SK-N-SH (cell line): ENCODE data around the gene FDXR. TPM values are rescaled to one million over a fixed set of nuclear protein-coding genes. Genes with fewer than 3 reads are reported as not detected.
"Not testable (repeated sequence)": the region's sequence is repeated elsewhere in the genome, so short reads cannot be mapped to it uniquely, and the experiment has no call there.

Experiments used
- CTCF ChIA-PET: fragments of 300-600, 350-600 bp; formaldehyde crosslinking; extraction: SDS; loops from one replicate; lab custom pipeline; 2021; lab: Yijun Ruan, JAX
- POLR2A ChIA-PET: fragments of 350-600 bp; sonication (Branson Sonifier 250); formaldehyde crosslinking; extraction: SDS; loops from one replicate; lab custom pipeline; 2020; ENCODE audit warnings: antibody characterized with exemption, inconsistent platforms; lab: Yijun Ruan, JAX
- DNase-seq: peaks from one replicate; pipeline ENCODE4 v3.0.0; 2012
- H2AFZ ChIP-seq: fragments of 200-600 bp; sonication (generic); 2 replicates; pipeline ENCODE4 v1.8.1; 2016; ENCODE audit warnings: antibody characterized with exemption, mild to moderate bottlenecking, low read depth
- H3F3A ChIP-seq: fragments of 200-600 bp; sonication (generic); replicated peaks from 2 replicates; pipeline ENCODE3; 2016; ENCODE audit warnings: antibody characterized with exemption, mild to moderate bottlenecking; ENCODE audit not compliant: insufficient read depth
- H3K27ac ChIP-seq, 2 experiments: fragments of 200-500 bp in 1 of 2; fragments of 200-600 bp in 1 of 2; sonication (Bioruptor generic) in 1 of 2; sonication (generic), shearing (Covaris generic) in 1 of 2; 2 replicates each; pipeline versions ENCODE4 v1.5.1 to v1.6.1; 2014 to 2016; ENCODE audit warnings: low read depth in 2 of 2, inconsistent platforms in 1 of 2, low read length in 1 of 2, mild to moderate bottlenecking in 1 of 2, mixed read lengths in 1 of 2
- H3K27me3 ChIP-seq: fragments of 200-600 bp; sonication (generic), shearing (Covaris generic); 2 replicates; pipeline ENCODE4 v1.6.1; 2016; ENCODE audit warnings: mixed run types; ENCODE audit not compliant: insufficient read depth
- H3K36me3 ChIP-seq, 2 experiments: fragments of 200-500 bp in 1 of 2; fragments of 200-600 bp in 1 of 2; sonication (Bioruptor generic) in 1 of 2; sonication (generic) in 1 of 2; replicated peaks in 1 of 2; 2 replicates each; pipeline versions ENCODE3 to v1.5.1; 2014 to 2016; ENCODE audit warnings: low read length in 1 of 2, mild to moderate bottlenecking in 1 of 2; ENCODE audit not compliant: insufficient read depth in 2 of 2, control insufficient read depth in 1 of 2
- H3K4me1 ChIP-seq, 2 experiments: fragments of 200-500 bp in 1 of 2; fragments of 200-600 bp in 1 of 2; sonication (Bioruptor generic) in 1 of 2; sonication (generic), shearing (Covaris generic) in 1 of 2; 2 replicates each; pipeline versions ENCODE4 v1.5.1 to v1.6.1; 2014 to 2016; ENCODE audit warnings: low read depth in 1 of 2, low read length in 1 of 2, mixed run types in 1 of 2; ENCODE audit not compliant: insufficient read depth in 2 of 2, control insufficient read depth in 1 of 2
- H3K4me2 ChIP-seq: fragments of 200-600 bp; sonication (generic), shearing (Covaris generic); 2 replicates; pipeline ENCODE4 v1.6.1; 2017; ENCODE audit warnings: mixed run types
- H3K4me3 ChIP-seq, 2 experiments: fragments of 200-500 bp in 1 of 2; fragments of 200-600 bp in 1 of 2; sonication (Bioruptor generic) in 1 of 2; sonication (generic), shearing (Covaris generic) in 1 of 2; 2 replicates each; pipeline versions ENCODE4 v1.5.1 to v1.8.1; 2014 to 2016; ENCODE audit warnings: low read depth in 2 of 2, inconsistent platforms in 1 of 2, low read length in 1 of 2, mild to moderate bottlenecking in 1 of 2, mixed read lengths in 1 of 2, moderate library complexity in 1 of 2
- H3K79me2 ChIP-seq: fragments of 200-600 bp; sonication (generic); 2 replicates; pipeline ENCODE4 v1.8.1; 2017; ENCODE audit warnings: mild to moderate bottlenecking; ENCODE audit not compliant: insufficient read depth
- H3K9ac ChIP-seq: fragments of 200-600 bp; sonication (generic); 2 replicates; pipeline ENCODE4 v1.6.1; 2017; ENCODE audit warnings: mixed run types
- H3K9me2 ChIP-seq: fragments of 200-600 bp; sonication (generic); 2 replicates; pipeline ENCODE4 v1.6.1; 2017; ENCODE audit warnings: mixed run types
- H3K9me3 ChIP-seq: fragments of 200-600 bp; sonication (generic); 2 replicates; pipeline ENCODE4 v1.6.1; 2017; ENCODE audit warnings: mixed run types, mild to moderate bottlenecking, moderate library complexity
- H4K20me1 ChIP-seq: fragments of 200-600 bp; sonication (generic); 2 replicates; pipeline ENCODE4 v1.6.1; 2017; ENCODE audit warnings: mild to moderate bottlenecking, mixed run types; ENCODE audit not compliant: insufficient read depth
- ELF1 ChIP-seq: IDR thresholded peaks from 2 replicates; pipeline ENCODE4 v1.4.0; 2012
- EP300 ChIP-seq, 2 experiments: IDR thresholded peaks; 2 replicates each; pipeline versions ENCODE4 v1.4.0 to v1.6.1; 2012; ENCODE audit warnings: borderline replicate concordance in 1 of 2, low read depth in 1 of 2, low read length in 1 of 2
- EZH2phosphoT487 ChIP-seq: fragments of 200-600 bp; sonication (generic); IDR thresholded peaks from 2 replicates; pipeline ENCODE4 v1.6.1; 2017; ENCODE audit warnings: low read depth, mixed run types, mild to moderate bottlenecking, antibody characterized with exemption, moderate library complexity, borderline replicate concordance
- FOSL2 ChIP-seq: IDR thresholded peaks from 2 replicates; pipeline ENCODE4 v1.4.0; 2012; ENCODE audit warnings: low read depth, mild to moderate bottlenecking, moderate library complexity, borderline replicate concordance
- IRF3 ChIP-seq: fragments of 150-350 bp; IDR thresholded peaks from 2 replicates; pipeline ENCODE4 v1.6.1; 2016; ENCODE audit warnings: mild to moderate bottlenecking, low read depth, low read length
- MAX ChIP-seq: IDR thresholded peaks from 2 replicates; pipeline ENCODE4 v1.4.0; 2012; ENCODE audit warnings: low read depth
- MEF2A ChIP-seq: IDR thresholded peaks from 2 replicates; pipeline ENCODE4 v1.4.0; 2012; ENCODE audit warnings: low read depth, borderline replicate concordance
- NFIC ChIP-seq: IDR thresholded peaks from 2 replicates; pipeline ENCODE4 v1.4.0; 2012; ENCODE audit warnings: borderline replicate concordance
- NRF1 ChIP-seq: IDR thresholded peaks from 2 replicates; pipeline ENCODE4 v1.6.1; 2012; ENCODE audit warnings: low read depth, mild to moderate bottlenecking, low read length
- RCOR1 ChIP-seq: fragments of 150-350 bp; IDR thresholded peaks from 2 replicates; pipeline ENCODE4 v1.6.1; 2017; ENCODE audit warnings: antibody characterized with exemption, low read length
- RFX5 ChIP-seq: IDR thresholded peaks from 2 replicates; pipeline ENCODE4 v1.6.1; 2012; ENCODE audit warnings: mild to moderate bottlenecking, improper control_type of control experiment, low read length
- SMC3 ChIP-seq: IDR thresholded peaks from 2 replicates; pipeline ENCODE4 v1.6.1; 2012; ENCODE audit warnings: low read depth, low read length, improper control_type of control experiment
- TAF1 ChIP-seq: IDR thresholded peaks from 2 replicates; pipeline ENCODE4 v1.6.1; 2012; ENCODE audit warnings: low read depth, mild to moderate bottlenecking, low read length, moderate library complexity, borderline replicate concordance
- TCF12 ChIP-seq: IDR thresholded peaks from 2 replicates; pipeline ENCODE4 v1.4.0; 2012
- USF1 ChIP-seq: IDR thresholded peaks from 2 replicates; pipeline ENCODE4 v1.4.0; 2012; ENCODE audit warnings: low read depth, borderline replicate concordance
- WGBS: methylation state at CpG from one replicate; pipeline ENCODE4 v1.1.6; 2017; ENCODE audit warnings: low lambda C conversion rate; 5-methylcytosine and 5-hydroxymethylcytosine counted together
- polyA plus RNA-seq, 3 experiments: library from polyadenylated mRNA; depleted of rRNA; stranded (reverse); fragments of >200 nt; gene quantifications; 2 replicates each; pipeline ENCODE4 v1.2.3, GENCODE V29; 2012
- TF ChIP-seq, protein P1 (sequence below): IDR thresholded peaks from 2 replicates; pipeline ENCODE4 v1.4.0; 2012; ENCODE audit warnings: low read depth, borderline replicate concordance

FDXR gene
- polyA plus RNA-seq, 1 of the 3 experiments (the other 2 are of a cell fraction): 86.7 TPM

DNA sequence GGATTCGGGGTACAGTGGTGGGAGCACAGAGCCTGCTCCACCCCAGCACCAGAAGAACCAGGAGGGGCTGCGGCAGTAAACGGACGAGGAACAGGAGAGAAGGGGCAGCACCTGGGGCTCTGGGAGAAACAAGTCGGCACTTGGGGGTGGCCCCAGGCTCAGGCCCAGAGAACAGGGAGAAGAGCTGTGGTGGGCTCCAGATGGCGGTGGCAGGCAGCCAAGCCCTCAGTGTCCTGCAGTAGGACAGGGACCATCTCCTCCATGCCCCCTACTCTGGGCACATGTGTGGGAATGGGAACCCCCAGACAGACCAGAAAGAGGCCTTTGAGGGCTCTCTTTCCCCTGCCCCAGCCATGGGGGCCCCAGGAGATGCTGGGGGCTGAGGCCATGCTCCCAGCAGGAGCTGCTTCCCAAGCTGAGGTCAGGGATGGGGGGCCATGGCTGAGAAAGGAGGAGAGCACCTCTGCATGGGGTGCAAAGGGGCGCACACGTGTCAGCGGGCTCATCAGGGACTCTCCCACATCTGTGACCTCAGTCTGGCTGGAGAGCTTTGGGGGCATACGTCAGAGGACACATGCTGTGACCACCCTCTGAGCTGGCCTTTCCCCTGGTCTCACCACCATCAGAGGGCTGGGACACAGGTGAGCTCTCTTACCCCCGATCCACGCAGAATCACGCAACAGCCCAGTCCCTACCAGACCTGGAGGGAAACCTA is 43.5 kb upstream of the FDXR start (continued):
- TF ChIP-seq MAX: no peak
- TF ChIP-seq, protein P1, sequence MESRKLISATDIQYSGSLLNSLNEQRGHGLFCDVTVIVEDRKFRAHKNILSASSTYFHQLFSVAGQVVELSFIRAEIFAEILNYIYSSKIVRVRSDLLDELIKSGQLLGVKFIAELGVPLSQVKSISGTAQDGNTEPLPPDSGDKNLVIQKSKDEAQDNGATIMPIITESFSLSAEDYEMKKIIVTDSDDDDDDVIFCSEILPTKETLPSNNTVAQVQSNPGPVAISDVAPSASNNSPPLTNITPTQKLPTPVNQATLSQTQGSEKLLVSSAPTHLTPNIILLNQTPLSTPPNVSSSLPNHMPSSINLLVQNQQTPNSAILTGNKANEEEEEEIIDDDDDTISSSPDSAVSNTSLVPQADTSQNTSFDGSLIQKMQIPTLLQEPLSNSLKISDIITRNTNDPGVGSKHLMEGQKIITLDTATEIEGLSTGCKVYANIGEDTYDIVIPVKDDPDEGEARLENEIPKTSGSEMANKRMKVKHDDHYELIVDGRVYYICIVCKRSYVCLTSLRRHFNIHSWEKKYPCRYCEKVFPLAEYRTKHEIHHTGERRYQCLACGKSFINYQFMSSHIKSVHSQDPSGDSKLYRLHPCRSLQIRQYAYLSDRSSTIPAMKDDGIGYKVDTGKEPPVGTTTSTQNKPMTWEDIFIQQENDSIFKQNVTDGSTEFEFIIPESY: no peak
- no peak for TF ChIP-seq MEF2A
- TF ChIP-seq ELF1: no peak
- no peak for TF ChIP-seq TAF1
- no peak for TF ChIP-seq SMC3

- H3K9ac ChIP-seq, H3K27ac ChIP-seq, DNase-seq, H3K4me3 ChIP-seq, H3F3A ChIP-seq, H3K4me1 ChIP-seq, H3K9me3 ChIP-seq, H3K79me2 ChIP-seq, H3K4me2 ChIP-seq, H3K9me2 ChIP-seq, POLR2A ChIA-PET, H4K20me1 ChIP-seq, H3K36me3 ChIP-seq: not testable (repeated sequence)
- 36% methylated on average over 5 of the region's 8 CpGs for whole genome bisulfite sequencing
- CTCF ChIA-PET: interaction anchor here (1.7 to 3.7 kb wide), 2 partner anchors 12 to 47 kb away, joined by 5 to 20 read pairs; partner anchors contain the start of genes OTOP2 and USH1G
- peaks cover 17% of the 10 kb centered on the region for H3K27me3 ChIP-seq
- H2AFZ ChIP-seq: 0 out of 2 replicates have a peak overlapping the region, but pooled peaks have one; percentile 35
These were observed 38.6 kb upstream of the FDXR start for GRCh38 chr17:74911423-74911822.

GRCh38 chr17:74909097-74909496 is 36.3 kb upstream of the FDXR start:
- DNase-seq, H4K20me1 ChIP-seq, H3K4me3 ChIP-seq, H2AFZ ChIP-seq, H3K4me2 ChIP-seq, H3K36me3 ChIP-seq, POLR2A ChIA-PET, H3K4me1 ChIP-seq, H3K9me3 ChIP-seq, H3K27ac ChIP-seq, H3K79me2 ChIP-seq, H3K9ac ChIP-seq, H3F3A ChIP-seq, H3K9me2 ChIP-seq: not testable (repeated sequence)
- peaks cover 19% of the 10 kb centered on the region for H3K27me3 ChIP-seq
- 43% methylated on average over 4 of the region's 4 CpGs for WGBS
- CTCF ChIA-PET: interaction anchor here (3.7 kb wide), 1 partner anchor 14 kb away, joined by 20 read pairs; the partner anchor contains the start of genes OTOP2 and USH1G

DNA sequence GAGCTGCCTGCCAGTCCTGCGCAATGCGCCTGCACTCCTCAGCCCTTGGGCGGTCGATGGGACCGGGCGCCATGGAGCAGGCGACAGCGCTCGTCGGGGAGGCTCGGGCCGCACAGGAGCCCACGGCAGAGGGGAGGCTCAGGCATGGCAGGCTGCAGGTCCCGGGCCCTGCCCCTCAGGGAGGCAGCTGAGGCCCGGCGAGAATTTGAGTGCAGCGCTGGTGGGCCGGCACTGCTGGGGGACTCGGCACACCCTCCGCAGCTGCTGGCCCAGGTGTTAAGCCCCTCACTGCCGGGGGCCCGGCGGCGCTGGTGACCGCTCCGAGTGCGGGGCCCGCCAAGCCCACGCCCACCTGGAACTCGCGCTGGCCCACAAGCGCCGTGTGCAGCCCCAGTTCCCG is 34.2 kb upstream of the FDXR start:
- 83% methylated on average over 31 of the region's 34 CpGs for WGBS
- Histone ChIP-seq H3K27me3 (peaks cover 26% of the 10 kb centered on the region), H4K20me1 (no peaks in the 10 kb centered on the region), H3K9me3 (no peaks in the 10 kb centered on the region), H3K4me1 (no peaks in the 10 kb centered on the region), H3K4me2 (no peak overlapping the region), H3F3A (no peaks in the 10 kb centered on the region), H3K36me3 (no peaks in the 10 kb centered on the region), H3K9ac (no peak overlapping the region), H3K79me2 (no peaks in the 10 kb centered on the region), H3K27ac (no peak overlapping the region), H3K4me3 (no peak overlapping the region), H3K9me2 (no peaks in the 10 kb centered on the region), H2AFZ (no peak overlapping the region)
- DNase-seq: no peak
- POLR2A ChIA-PET: no interaction called here
- CTCF ChIA-PET: interaction anchor here (0.7 to 1.6 kb wide), 4 partner anchors 16 to 365 kb away, joined by 3 to 4 read pairs (median 3); partner anchors contain the start of gene USH1G
- no peak for TF ChIP-seq RCOR1
- TF ChIP-seq EP300 (IDR thresholded peaks at IDR 0.05; ENCODE audit: borderline replicate concordance in 1 of 2, low read depth in 1 of 2, low read length in 1 of 2): no peak
- TF ChIP-seq NRF1: no peak
- no peak for TF ChIP-seq EZH2phosphoT487
- no peak for TF ChIP-seq RFX5
- no peak for TF ChIP-seq TCF12
- TF ChIP-seq MAX: no peak
- TF ChIP-seq FOSL2: no peak
- no peak for TF ChIP-seq NFIC
- TF ChIP-seq IRF3: no peak
- no peak for TF ChIP-seq USF1
